Liver (tissue), 3 donors: ENCODE data around the gene NBEA.

Experiments used
- CTCF ChIP-seq: fragments of 150-350 bp; IDR thresholded peaks from 2 replicates; pipeline ENCODE4 v1.5.1; 2017; ENCODE audit warnings: improper control_type of control experiment, low read depth, low read length; ENCODE audit not compliant: missing input control
- GABPA ChIP-seq, 2 donors: IDR thresholded peaks in 1 of 2; conservative IDR thresholded peaks in 1 of 2; 2 replicates each; pipeline ENCODE4 v1.6.1; 2016; ENCODE audit warnings: antibody characterized with exemption in 2 of 2, mild to moderate bottlenecking in 1 of 2, moderate library complexity in 1 of 2
- MAX ChIP-seq: IDR thresholded peaks from 2 replicates; pipeline ENCODE4 v1.6.1; 2016; ENCODE audit warnings: antibody characterized with exemption
- NR2F2 ChIP-seq: IDR thresholded peaks from 2 replicates; pipeline ENCODE4 v1.6.1; 2016; ENCODE audit warnings: antibody characterized with exemption
- REST ChIP-seq: IDR thresholded peaks from 2 replicates; pipeline ENCODE4 v1.6.1; 2016; ENCODE audit warnings: antibody characterized with exemption, mild to moderate bottlenecking
- RXRA ChIP-seq, 2 donors: IDR thresholded peaks; 2 replicates each; pipeline ENCODE4 v1.6.1; 2017 to 2018; ENCODE audit warnings: antibody characterized with exemption in 2 of 2, mild to moderate bottlenecking in 1 of 2
- SP1 ChIP-seq: IDR thresholded peaks from 2 replicates; pipeline ENCODE4 v1.6.1; 2018; ENCODE audit warnings: antibody characterized with exemption, mild to moderate bottlenecking
- ZBTB33 ChIP-seq: IDR thresholded peaks from 2 replicates; pipeline ENCODE4 v1.6.1; 2016; ENCODE audit warnings: antibody characterized with exemption
- donor health status: healthy.
- donor health status: healthy.

GRCh38 chr13:35472323-35472881 lies 530.3 kb downstream of the NBEA start:
- TF ChIP-seq CTCF (no peak), REST (no peak), NR2F2 (no peak), SP1 (no peak), RXRA (IDR thresholded peaks at IDR 0.05) (no peak), GABPA (IDR thresholded peaks at IDR 0.05 in 1 of 2, conservative IDR thresholded peaks at IDR 0.05 in 1 of 2) (no peak), ZBTB33 (no peak), MAX (no peak)
